Fibroblast of lung (primary cell): ENCODE measurements around the gene CD200.

Source experiments
- EZH2 ChIP-seq: IDR thresholded peaks from 2 replicates; pipeline ENCODE4 v1.5.1; 2012; ENCODE audit warnings: low read length, control low read depth, mild to moderate bottlenecking; ENCODE audit errors: missing control alignments
- TF ChIP-seq, protein P1 (sequence below), 2 donors: IDR thresholded peaks in 1 of 2; conservative IDR thresholded peaks in 1 of 2; 1 replicate in 1 of 2; 2 replicates in 1 of 2; pipeline ENCODE4 v1.5.1; 2011 to 2012; ENCODE audit warnings: low read length in 2 of 2, control low read depth in 1 of 2, inconsistent platforms in 1 of 2, low read depth in 1 of 2, mild to moderate bottlenecking in 1 of 2

DNA sequence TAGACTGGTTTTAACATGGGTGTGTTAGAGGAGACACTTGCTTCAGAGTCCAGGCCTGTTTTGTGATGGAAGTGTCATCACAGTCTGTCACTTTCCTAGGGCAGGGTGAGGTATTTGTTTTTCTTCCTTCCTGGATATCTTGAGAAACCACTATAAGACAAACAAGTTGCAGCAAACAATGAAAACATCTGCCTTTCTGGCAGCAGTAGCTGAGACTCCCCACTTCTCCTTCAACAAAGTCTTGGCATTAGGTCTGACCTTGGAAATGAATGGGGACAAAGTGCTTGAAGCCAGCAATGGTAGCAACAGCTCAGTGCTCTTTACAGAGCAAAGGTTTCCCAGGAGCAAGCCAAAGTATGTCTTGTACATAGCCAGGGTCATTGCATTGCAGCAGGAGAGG is 64.6 kb downstream of the CD200 start:
- TF ChIP-seq, protein P1, sequence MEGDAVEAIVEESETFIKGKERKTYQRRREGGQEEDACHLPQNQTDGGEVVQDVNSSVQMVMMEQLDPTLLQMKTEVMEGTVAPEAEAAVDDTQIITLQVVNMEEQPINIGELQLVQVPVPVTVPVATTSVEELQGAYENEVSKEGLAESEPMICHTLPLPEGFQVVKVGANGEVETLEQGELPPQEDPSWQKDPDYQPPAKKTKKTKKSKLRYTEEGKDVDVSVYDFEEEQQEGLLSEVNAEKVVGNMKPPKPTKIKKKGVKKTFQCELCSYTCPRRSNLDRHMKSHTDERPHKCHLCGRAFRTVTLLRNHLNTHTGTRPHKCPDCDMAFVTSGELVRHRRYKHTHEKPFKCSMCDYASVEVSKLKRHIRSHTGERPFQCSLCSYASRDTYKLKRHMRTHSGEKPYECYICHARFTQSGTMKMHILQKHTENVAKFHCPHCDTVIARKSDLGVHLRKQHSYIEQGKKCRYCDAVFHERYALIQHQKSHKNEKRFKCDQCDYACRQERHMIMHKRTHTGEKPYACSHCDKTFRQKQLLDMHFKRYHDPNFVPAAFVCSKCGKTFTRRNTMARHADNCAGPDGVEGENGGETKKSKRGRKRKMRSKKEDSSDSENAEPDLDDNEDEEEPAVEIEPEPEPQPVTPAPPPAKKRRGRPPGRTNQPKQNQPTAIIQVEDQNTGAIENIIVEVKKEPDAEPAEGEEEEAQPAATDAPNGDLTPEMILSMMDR (conservative IDR thresholded peaks at IDR 0.05 in 1 of 2, IDR thresholded peaks at IDR 0.05 in 1 of 2; ENCODE audit: low read depth in 1 of 2, low read length in 2 of 2), result no peak
- TF ChIP-seq EZH2, result no peak
